ENCODE measurements around the gene UNC13C. TPM values are rescaled to one million over a fixed set of nuclear protein-coding genes. Genes with fewer than 3 reads are reported as not detected.
"Not testable (repeated sequence)": the region's sequence is repeated elsewhere in the genome, so short reads cannot be mapped to it uniquely, and the experiment has no call there.

UNC13C gene
- polyA plus RNA-seq, 3 donors = not detected

- no peak overlapping the region for H3K27ac ChIP-seq (ENCODE audit: low read depth, low read length)
- 62 to 76% (median 70%) methylated on average over 3 of the region's 3 CpGs for WGBS, 3 donors
Observed at GRCh38 chr15:54347082-54347827, 369.0 kb downstream of the UNC13C start.

- 62 to 86% (median 77%) methylated on average over 2 of the region's 2 CpGs for WGBS, 3 donors
- H3K27ac ChIP-seq (ENCODE audit: low read depth, low read length) = no peak overlapping the region
Observed at GRCh38 chr15:54353726-54354125, 375.5 kb downstream of the UNC13C start.

GRCh38 chr15:54354341-54354740 lies 376.1 kb downstream of the UNC13C start:
- 49 to 81% (median 67%) methylated on average over 1 of the region's 1 CpG for WGBS, 3 donors
- H3K27ac ChIP-seq (ENCODE audit: low read depth, low read length) = no peak overlapping the region

- no peak overlapping the region for H3K27ac ChIP-seq (ENCODE audit: low read depth, low read length)
- 71 to 91% (median 80%) methylated on average over 3 of the region's 3 CpGs for WGBS, 3 donors
Observed at GRCh38 chr15:54364961-54365360, 386.7 kb downstream of the UNC13C start.

- H3K27ac ChIP-seq (ENCODE audit: low read depth, low read length) = no peak overlapping the region
- 82 to 95% (median 88%) methylated on average over 2 of the region's 2 CpGs for WGBS, 3 donors
Observed at GRCh38 chr15:54373332-54373731, 395.1 kb downstream of the UNC13C start.

GRCh38 chr15:54374184-54374952 lies 396.1 kb downstream of the UNC13C start:
- 91 to 92% (median 91%) methylated on average over 5 of the region's 5 CpGs for WGBS, 3 donors

GRCh38 chr15:54387799-54388198 lies 409.6 kb downstream of the UNC13C start:
- 41 to 85% (median 52%) methylated on average over 1 of the region's 1 CpG for WGBS, 3 donors
- H3K27ac ChIP-seq (ENCODE audit: low read depth, low read length) = no peak overlapping the region

More at GRCh38 chr15:54374184-54374952, 396.1 kb downstream of the UNC13C start:
- no peak overlapping the region for H3K27ac ChIP-seq (ENCODE audit: low read depth, low read length)

- H3K27ac ChIP-seq (ENCODE audit: low read depth, low read length) = no peak overlapping the region
- WGBS, 3 donors = 51 to 94% (median 88%) methylated on average over 1 of the region's 1 CpG
Observed at GRCh38 chr15:54388746-54389145, 410.5 kb downstream of the UNC13C start.

GRCh38 chr15:54410481-54410880 lies 432.2 kb downstream of the UNC13C start:
- 48 to 62% (median 60%) methylated on average over 2 of the region's 2 CpGs for WGBS, 3 donors
- H3K27ac ChIP-seq (ENCODE audit: low read depth, low read length) = no peak overlapping the region

GRCh38 chr15:54424171-54424570 lies 445.9 kb downstream of the UNC13C start:
- 24 to 58% (median 52%) methylated on average over 2 of the region's 2 CpGs for WGBS, 3 donors
- H3K27ac ChIP-seq (ENCODE audit: low read depth, low read length) = no peak overlapping the region

GRCh38 chr15:54428596-54428995 lies 450.4 kb downstream of the UNC13C start:
- H3K27ac ChIP-seq (ENCODE audit: low read depth, low read length) = no peak overlapping the region
- WGBS, 3 donors = 55 to 79% (median 79%) methylated on average over 4 of the region's 4 CpGs

- WGBS, 3 donors = 79 to 90% (median 89%) methylated on average over 9 of the region's 9 CpGs
- H3K27ac ChIP-seq (ENCODE audit: low read depth, low read length) = not testable (repeated sequence)
Observed at GRCh38 chr15:54450288-54450687, 472.0 kb downstream of the UNC13C start.

- no peak overlapping the region for H3K27ac ChIP-seq (ENCODE audit: low read depth, low read length)
- WGBS, 3 donors = 64 to 78% (median 65%) methylated on average over 1 of the region's 1 CpG
Observed at GRCh38 chr15:54456413-54456812, 478.2 kb downstream of the UNC13C start.

GRCh38 chr15:54462511-54462913 lies 484.3 kb downstream of the UNC13C start:
- 88 to 95% (median 93%) methylated on average over 17 of the region's 17 CpGs for WGBS, 3 donors
- H3K27ac ChIP-seq (ENCODE audit: low read depth, low read length) = no peak overlapping the region

GRCh38 chr15:54481819-54482218 lies 503.6 kb downstream of the UNC13C start:
- H3K27ac ChIP-seq (ENCODE audit: low read depth, low read length) = no peak overlapping the region
- WGBS, 3 donors = 59 to 74% (median 73%) methylated on average over 3 of the region's 3 CpGs

- WGBS, 3 donors = 70 to 81% (median 78%) methylated on average over 5 of the region's 5 CpGs
- H3K27ac ChIP-seq (ENCODE audit: low read depth, low read length) = no peak overlapping the region
Observed at GRCh38 chr15:54482251-54482650, 504.0 kb downstream of the UNC13C start.

GRCh38 chr15:54500330-54500729 lies 522.1 kb downstream of the UNC13C start:
- 63 to 72% (median 67%) methylated on average over 2 of the region's 2 CpGs for WGBS, 3 donors
- no peak overlapping the region for H3K27ac ChIP-seq (ENCODE audit: low read depth, low read length)

GRCh38 chr15:54502416-54503075 lies 524.3 kb downstream of the UNC13C start:
- whole genome bisulfite sequencing, 3 donors = 43 to 61% (median 50%) methylated on average over 5 of the region's 5 CpGs
- no peak overlapping the region for H3K27ac ChIP-seq (ENCODE audit: low read depth, low read length)

GRCh38 chr15:54504695-54505094 lies 526.5 kb downstream of the UNC13C start:
- WGBS, 3 donors = 86 to 88% (median 87%) methylated on average over 1 of the region's 1 CpG
- no peak overlapping the region for H3K27ac ChIP-seq (ENCODE audit: low read depth, low read length)

Data from adipose tissue (tissue), 3 donors.